A673 (cell line): ENCODE data around the gene SIVA1. TPM values are rescaled to one million over a fixed set of nuclear protein-coding genes. Genes with fewer than 3 reads are reported as not detected.

Experiments
- BruUV-seq: library from RNA; stranded (reverse); fragments of 400-500 nt; replicated peaks from 2 replicates; lab custom pipeline; 2021; lab: Mats Ljungman, UMichigan
- CTCF ChIA-PET: fragments of 300-600 bp; sonication (Branson Sonifier 250); formaldehyde crosslinking; loops from one replicate; lab custom pipeline; 2022; ENCODE audit warnings: antibody characterized with exemption; lab: Charles Lee
- POLR2A ChIA-PET: fragments of 300-600 bp; sonication (Branson Sonifier 250); formaldehyde crosslinking; loops from one replicate; lab custom pipeline; 2022; ENCODE audit warnings: antibody characterized with exemption; ENCODE audit not compliant: low non-redundant PET; lab: Charles Lee
- DNase-seq: peaks from one replicate; pipeline ENCODE4 v3.0.0-alpha.2; 2015; ENCODE audit warnings: low spot score
- H3K27ac ChIP-seq: fragments of 200-600 bp; sonication (generic); 2 replicates; pipeline ENCODE4 v1.5.1; 2016; ENCODE audit warnings: mixed run types, low read depth, mild to moderate bottlenecking, mixed read lengths, antibody characterized with exemption, low read length; ENCODE audit not compliant: poor library complexity, severe bottlenecking
- H3K27me3 ChIP-seq: fragments of 200-600 bp; sonication (generic); replicated peaks from 2 replicates; pipeline ENCODE4 v1.6.1; 2017; ENCODE audit warnings: mixed run types, low read depth, mild to moderate bottlenecking, mixed read lengths, antibody characterized with exemption, low read length; ENCODE audit not compliant: insufficient read depth, poor library complexity
- H3K36me3 ChIP-seq: fragments of 200-600 bp; sonication (generic); 2 replicates; pipeline ENCODE4 v1.6.1; 2016; ENCODE audit warnings: mixed run types, mild to moderate bottlenecking, mixed read lengths, antibody characterized with exemption, low read length; ENCODE audit not compliant: insufficient read depth, poor library complexity, severe bottlenecking
- H3K4me1 ChIP-seq: fragments of 200-600 bp; sonication (generic); 2 replicates; pipeline ENCODE4 v1.6.1; 2017; ENCODE audit warnings: mixed run types, mild to moderate bottlenecking, mixed read lengths, antibody characterized with exemption, low read length; ENCODE audit not compliant: insufficient read depth, poor library complexity, severe bottlenecking
- H3K4me3 ChIP-seq: fragments of 200-600 bp; sonication (generic); 2 replicates; pipeline ENCODE4 v1.5.1; 2016; ENCODE audit warnings: low read depth, mixed run types, mild to moderate bottlenecking, mixed read lengths, low read length; ENCODE audit not compliant: poor library complexity, severe bottlenecking
- H3K9me3 ChIP-seq: fragments of 200-600 bp; sonication (generic); 2 replicates; pipeline ENCODE4 v1.6.1; 2016; ENCODE audit warnings: mixed run types, low read depth, mild to moderate bottlenecking, mixed read lengths, antibody characterized with exemption, low read length; ENCODE audit not compliant: poor library complexity, severe bottlenecking
- CTCF ChIP-seq: fragments of 300-800, 200-600 bp; sonication (generic); conservative IDR thresholded peaks from 2 replicates; pipeline ENCODE4 v1.5.1; 2017; ENCODE audit warnings: low read depth, mild to moderate bottlenecking, antibody characterized with exemption, low read length, moderate library complexity, mixed read lengths
- EZH2 ChIP-seq: fragments of 200-600 bp; sonication (generic); IDR thresholded peaks from 2 replicates; pipeline ENCODE4 v1.6.1; 2017; ENCODE audit warnings: borderline replicate concordance, low read depth, mild to moderate bottlenecking, mixed read lengths, antibody characterized with exemption, low read length; ENCODE audit not compliant: poor library complexity, severe bottlenecking
- intact Hi-C: fragments of 100-400 bp; cut with micrococcal nuclease; formaldehyde crosslinking; loops from one replicate; pipeline ENCODE4 v1.10.0; 2022; ENCODE audit not compliant: unreplicated experiment
- total RNA-seq: library from RNA; stranded (reverse); gene quantifications from 2 replicates; pipeline ENCODE4 v1.2.3, GENCODE V29; 2021

SIVA1 gene
- total RNA-seq, 1 experiment from 2014 or later: 79.6 TPM

- BruUV-seq: no TSS peak
- Histone ChIP-seq H3K27ac (no peak overlapping the region), H3K9me3 (no peaks in the 10 kb centered on the region), H3K36me3 (no peaks in the 10 kb centered on the region), H3K27me3 (no peaks in the 10 kb centered on the region), H3K4me3 (no peak overlapping the region), H3K4me1 (no peaks in the 10 kb centered on the region)
- CTCF ChIA-PET: no interaction called here
- no peak for DNase-seq
- TF ChIP-seq EZH2 (no peak), CTCF (no peak)
- POLR2A ChIA-PET: no interaction called here
- intact Hi-C loops: no loop called here
Observed at GRCh38 chr14:104784218-104784568, 31.2 kb downstream of the SIVA1 start.

- intact Hi-C loops: no loop called here
- DNase-seq: peak; percentile 47
- Histone ChIP-seq H3K4me3 (no peak overlapping the region), H3K9me3 (no peaks in the 10 kb centered on the region), H3K4me1 (no peaks in the 10 kb centered on the region), H3K27me3 (no peaks in the 10 kb centered on the region), H3K36me3 (no peaks in the 10 kb centered on the region), H3K27ac (no peak overlapping the region)
- no TSS peak for BruUV-seq
- ChIA-PET CTCF (interaction anchor here (0.6 kb wide), 1 partner anchor 16 kb away, joined by 3 read pairs; no protein-coding TSS in a partner anchor), POLR2A (interaction anchor here (0.7 kb wide), 1 partner anchor 680 kb away, joined by 3 read pairs; no protein-coding TSS in a partner anchor)
- TF ChIP-seq EZH2 (no peak), CTCF (no peak)
Observed at GRCh38 chr14:104784846-104785707, 32.1 kb downstream of the SIVA1 start.

GRCh38 chr14:104785708-104786080 is 32.7 kb downstream of the SIVA1 start:
- H3K27me3 ChIP-seq: no peaks in the 10 kb centered on the region
- DNase-seq: no peak
- no peaks in the 10 kb centered on the region for H3K36me3 ChIP-seq
- no peaks in the 10 kb centered on the region for H3K9me3 ChIP-seq
- H3K4me1 ChIP-seq: no peaks in the 10 kb centered on the region
- no peak overlapping the region for H3K4me3 ChIP-seq
- intact Hi-C loops: no loop called here
- TF ChIP-seq CTCF (no peak), EZH2 (no peak)
- BruUV-seq: no TSS peak
- ChIA-PET CTCF (no interaction called here), POLR2A (no interaction called here)
- H3K27ac ChIP-seq: no peak overlapping the region
